Measurements from ENCODE around the gene VPS50.

DNA sequence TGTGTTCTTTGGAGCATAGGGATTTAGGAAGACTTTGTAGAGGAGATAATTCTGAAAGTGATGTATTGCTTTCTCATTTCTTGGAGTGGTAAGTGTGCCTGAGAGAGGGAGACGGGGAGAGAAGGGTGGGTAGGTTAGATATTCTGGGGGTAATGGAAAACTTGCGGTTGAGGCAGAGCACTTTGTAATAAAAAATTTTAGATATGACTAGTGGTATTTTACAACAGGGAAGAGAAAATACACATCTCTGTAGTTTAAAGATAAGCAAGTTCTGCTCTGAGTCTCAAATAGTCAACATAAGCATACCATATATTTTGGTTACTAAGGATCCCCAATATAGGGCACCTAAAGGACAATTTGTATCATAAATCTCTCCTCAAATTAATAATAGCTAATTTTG lies 6.6 kb downstream of the VPS50 start:
- no peak for TF ChIP-seq EZH2 (IDR thresholded peaks at IDR 0.05; ENCODE audit: borderline replicate concordance, low read length)
- TF ChIP-seq, protein P1, sequence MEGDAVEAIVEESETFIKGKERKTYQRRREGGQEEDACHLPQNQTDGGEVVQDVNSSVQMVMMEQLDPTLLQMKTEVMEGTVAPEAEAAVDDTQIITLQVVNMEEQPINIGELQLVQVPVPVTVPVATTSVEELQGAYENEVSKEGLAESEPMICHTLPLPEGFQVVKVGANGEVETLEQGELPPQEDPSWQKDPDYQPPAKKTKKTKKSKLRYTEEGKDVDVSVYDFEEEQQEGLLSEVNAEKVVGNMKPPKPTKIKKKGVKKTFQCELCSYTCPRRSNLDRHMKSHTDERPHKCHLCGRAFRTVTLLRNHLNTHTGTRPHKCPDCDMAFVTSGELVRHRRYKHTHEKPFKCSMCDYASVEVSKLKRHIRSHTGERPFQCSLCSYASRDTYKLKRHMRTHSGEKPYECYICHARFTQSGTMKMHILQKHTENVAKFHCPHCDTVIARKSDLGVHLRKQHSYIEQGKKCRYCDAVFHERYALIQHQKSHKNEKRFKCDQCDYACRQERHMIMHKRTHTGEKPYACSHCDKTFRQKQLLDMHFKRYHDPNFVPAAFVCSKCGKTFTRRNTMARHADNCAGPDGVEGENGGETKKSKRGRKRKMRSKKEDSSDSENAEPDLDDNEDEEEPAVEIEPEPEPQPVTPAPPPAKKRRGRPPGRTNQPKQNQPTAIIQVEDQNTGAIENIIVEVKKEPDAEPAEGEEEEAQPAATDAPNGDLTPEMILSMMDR (conservative IDR thresholded peaks at IDR 0.05 in 1 of 2, IDR thresholded peaks at IDR 0.05 in 1 of 2; ENCODE audit: extremely low read depth in 1 of 2, insufficient read depth in 1 of 2, low read depth in 1 of 2, low read length in 2 of 2) = no peak
